PC-3 (cell line): Measurements from ENCODE around the gene CIAO2B. TPM values are rescaled to one million over a fixed set of nuclear protein-coding genes. Genes with fewer than 3 reads are reported as not detected.

ENCODE experiments used
- ATAC-seq: fragments of 200-7000 bp; cut with Tn5 transposase; 2 replicates; pipeline ENCODE4 v1.9.1; 2020; ENCODE audit warnings: mild to moderate bottlenecking, moderate library complexity
- BruUV-seq: library from RNA; stranded (reverse); fragments of 400-500 nt; replicated peaks from 2 replicates; lab custom pipeline; 2021; lab: Mats Ljungman, UMichigan
- CTCF ChIA-PET: fragments of 300-600 bp; sonication (Branson Sonifier 250); formaldehyde crosslinking; loops from one replicate; lab custom pipeline; 2022; ENCODE audit warnings: antibody characterized with exemption; lab: Charles Lee
- POLR2A ChIA-PET: fragments of 300-600 bp; sonication (Branson Sonifier 250); formaldehyde crosslinking; loops from one replicate; lab custom pipeline; 2022; ENCODE audit warnings: antibody characterized with exemption; ENCODE audit not compliant: unreplicated experiment; lab: Charles Lee
- DNase-seq: peaks from one replicate; pipeline ENCODE4 v3.0.0-alpha.2; 2015
- H2AFZ ChIP-seq: fragments of 300-600 bp; sonication (generic); 2 replicates; pipeline ENCODE4 v1.6.0; 2016; ENCODE audit warnings: antibody characterized with exemption, low read length
- H3F3A ChIP-seq: fragments of 300-600 bp; sonication (generic); one replicate; pipeline ENCODE4 v1.6.0; 2017; ENCODE audit warnings: antibody characterized with exemption, low read length, control low read depth, mild to moderate bottlenecking; ENCODE audit not compliant: unreplicated experiment
- H3K27ac ChIP-seq: fragments of 300-600 bp; sonication (generic); 2 replicates; pipeline ENCODE4 v1.5.1; 2016; ENCODE audit warnings: mild to moderate bottlenecking, low read length
- H3K27me3 ChIP-seq: fragments of 300-600 bp; sonication (generic); 2 replicates; pipeline ENCODE4 v1.6.1; 2016; ENCODE audit warnings: low read length, mixed read lengths
- H3K36me3 ChIP-seq: fragments of 300-600 bp; sonication (generic); 2 replicates; pipeline ENCODE4 v1.6.1; 2016; ENCODE audit warnings: low read depth, mixed run types, low read length, mixed read lengths
- H3K4me1 ChIP-seq: fragments of 300-600 bp; sonication (generic); 2 replicates; pipeline ENCODE4 v1.5.1; 2016; ENCODE audit warnings: low read length; ENCODE audit not compliant: insufficient read depth
- H3K4me2 ChIP-seq: fragments of 300-600 bp; sonication (generic); 2 replicates; pipeline ENCODE4 v1.6.0; 2016; ENCODE audit warnings: low read length
- H3K4me3 ChIP-seq: fragments of 300-600 bp; sonication (generic); 2 replicates; pipeline ENCODE4 v1.5.1; 2016; ENCODE audit warnings: mild to moderate bottlenecking, low read length, mixed read lengths
- H3K79me2 ChIP-seq: fragments of 300-600 bp; sonication (generic); 2 replicates; pipeline ENCODE4 v1.6.1; 2017; ENCODE audit warnings: low read length, mixed read lengths
- H3K9ac ChIP-seq: fragments of 300-600 bp; sonication (generic); 2 replicates; pipeline ENCODE4 v1.6.0; 2016; ENCODE audit warnings: mild to moderate bottlenecking, low read length
- H3K9me2 ChIP-seq: fragments of 300-600 bp; sonication (generic); replicated peaks from 2 replicates; pipeline ENCODE4 v1.6.1; 2016; ENCODE audit warnings: mixed run types, low read length, mixed read lengths
- H3K9me3 ChIP-seq: fragments of 300-600 bp; sonication (generic); 2 replicates; pipeline ENCODE4 v1.6.1; 2016; ENCODE audit warnings: low read length, mixed read lengths
- H4K20me1 ChIP-seq: fragments of 300-600 bp; sonication (generic); 2 replicates; pipeline ENCODE4 v1.6.1; 2016; ENCODE audit warnings: low read length, mixed read lengths
- CTCF ChIP-seq: fragments of 300-600 bp; sonication (generic); conservative IDR thresholded peaks from 2 replicates; pipeline ENCODE4 v1.5.1; 2017; ENCODE audit warnings: antibody characterized with exemption, low read depth, mild to moderate bottlenecking, low read length
- EZH2 ChIP-seq: fragments of 300-600 bp; sonication (generic); IDR thresholded peaks from one replicate; pipeline ENCODE4 v1.6.1; 2017; ENCODE audit warnings: antibody characterized with exemption, mild to moderate bottlenecking, low read length; ENCODE audit not compliant: unreplicated experiment
- EZH2phosphoT487 ChIP-seq: fragments of 300-600 bp; sonication (generic); IDR thresholded peaks from 2 replicates; pipeline ENCODE4 v1.6.1; 2018; ENCODE audit warnings: mild to moderate bottlenecking, antibody characterized with exemption, low read length, borderline replicate concordance
- intact Hi-C: fragments of 100-400 bp; cut with micrococcal nuclease; formaldehyde crosslinking; loops from 2 replicates; pipeline ENCODE4 v1.9.0; 2023
- total RNA-seq: library from RNA; depleted of rRNA; stranded (reverse); fragments of >200 nt; gene quantifications from 2 replicates; pipeline ENCODE4 v1.2.3, GENCODE V29; 2014

CIAO2B gene
- total RNA-seq, 1 experiment from 2014 or later, result 172 TPM

- CTCF ChIA-PET, result interaction anchor here (0.6 kb wide), 1 partner anchor 213 kb away, joined by 3 read pairs; no protein-coding TSS in a partner anchor
- intact Hi-C loops, result no loop called here
- Histone ChIP-seq H3K27me3 (no peaks in the 10 kb centered on the region), H3K27ac (no peak overlapping the region), H3K9me2 (no peaks in the 10 kb centered on the region), H3K4me1 (0 out of 2 replicates have a peak, but pooled peaks cover 4% of the 10 kb centered on the region), H3K9ac (no peak overlapping the region), H3K36me3 (no peaks in the 10 kb centered on the region), H3K9me3 (no peaks in the 10 kb centered on the region), H2AFZ (no peak overlapping the region), H4K20me1 (no peaks in the 10 kb centered on the region), H3F3A (no peaks in the 10 kb centered on the region), H3K4me2 (no peak overlapping the region), H3K79me2 (peaks cover 15% of the 10 kb centered on the region), H3K4me3 (no peak overlapping the region)
- BruUV-seq, result no TSS peak
- POLR2A ChIA-PET, result no interaction called here
- DNase-seq (no peak), ATAC-seq (no peak)
- TF ChIP-seq EZH2phosphoT487, result no peak
- TF ChIP-seq EZH2, result no peak
- no peak for TF ChIP-seq CTCF
These were observed 6.0 kb upstream of the CIAO2B start for GRCh38 chr16:66940236-66940635.

GRCh38 chr16:66939366-66939765 is 5.2 kb upstream of the CIAO2B start:
- H3K9ac ChIP-seq, result no peak overlapping the region
- H3K9me3 ChIP-seq, result no peaks in the 10 kb centered on the region
- no peak overlapping the region for H3K4me3 ChIP-seq
- DNase-seq, result no peak
- intact Hi-C loops, result no loop called here
- no TSS peak for BruUV-seq
- CTCF ChIA-PET, result no interaction called here
- H3K9me2 ChIP-seq, result no peaks in the 10 kb centered on the region
- no peak for TF ChIP-seq EZH2phosphoT487
- no peak for TF ChIP-seq EZH2
- no peak for TF ChIP-seq CTCF
- ATAC-seq, result no peak
- H3K36me3 ChIP-seq, result no peaks in the 10 kb centered on the region
- POLR2A ChIA-PET, result no interaction called here
- H2AFZ ChIP-seq, result no peak overlapping the region
- no peaks in the 10 kb centered on the region for H4K20me1 ChIP-seq
- no peaks in the 10 kb centered on the region for H3F3A ChIP-seq
- 0 out of 2 replicates have a peak, but pooled peaks cover 4% of the 10 kb centered on the region for H3K4me1 ChIP-seq
- no peak overlapping the region for H3K27ac ChIP-seq
- no peaks in the 10 kb centered on the region for H3K27me3 ChIP-seq
- H3K4me2 ChIP-seq, result no peak overlapping the region
- peaks cover 24% of the 10 kb centered on the region for H3K79me2 ChIP-seq

GRCh38 chr16:66937725-66938337 is 3.6 kb upstream of the CIAO2B start:
- no peak for ATAC-seq
- TF ChIP-seq EZH2phosphoT487 (no peak), EZH2 (no peak), CTCF (no peak)
- Histone ChIP-seq H3K9ac (no peak overlapping the region), H3K4me1 (peaks cover 10% of the 10 kb centered on the region; the same call in 1 of the 2 replicates), H3K79me2 (peaks cover 38% of the 10 kb centered on the region), H3K4me3 (no peak overlapping the region), H3K9me3 (no peaks in the 10 kb centered on the region), H3K4me2 (no peak overlapping the region), H3K36me3 (no peaks in the 10 kb centered on the region), H4K20me1 (peaks cover 3% of the 10 kb centered on the region; the same call in 1 of the 2 replicates), H2AFZ (no peak overlapping the region), H3K9me2 (no peaks in the 10 kb centered on the region), H3K27me3 (no peaks in the 10 kb centered on the region), H3F3A (no peaks in the 10 kb centered on the region), H3K27ac (no peak overlapping the region)
- CTCF ChIA-PET, result no interaction called here
- DNase-seq, result no peak
- POLR2A ChIA-PET, result no interaction called here
- intact Hi-C loops, result no loop called here
- no TSS peak for BruUV-seq
